Putamen (tissue), 1 donor: ENCODE data around the gene KCNH6.

Experiments
- DNase-seq: peaks from one replicate; pipeline ENCODE4 v3.0.0-alpha.2; 2016; ENCODE audit warnings: low spot score

Gene KCNH6

DNA sequence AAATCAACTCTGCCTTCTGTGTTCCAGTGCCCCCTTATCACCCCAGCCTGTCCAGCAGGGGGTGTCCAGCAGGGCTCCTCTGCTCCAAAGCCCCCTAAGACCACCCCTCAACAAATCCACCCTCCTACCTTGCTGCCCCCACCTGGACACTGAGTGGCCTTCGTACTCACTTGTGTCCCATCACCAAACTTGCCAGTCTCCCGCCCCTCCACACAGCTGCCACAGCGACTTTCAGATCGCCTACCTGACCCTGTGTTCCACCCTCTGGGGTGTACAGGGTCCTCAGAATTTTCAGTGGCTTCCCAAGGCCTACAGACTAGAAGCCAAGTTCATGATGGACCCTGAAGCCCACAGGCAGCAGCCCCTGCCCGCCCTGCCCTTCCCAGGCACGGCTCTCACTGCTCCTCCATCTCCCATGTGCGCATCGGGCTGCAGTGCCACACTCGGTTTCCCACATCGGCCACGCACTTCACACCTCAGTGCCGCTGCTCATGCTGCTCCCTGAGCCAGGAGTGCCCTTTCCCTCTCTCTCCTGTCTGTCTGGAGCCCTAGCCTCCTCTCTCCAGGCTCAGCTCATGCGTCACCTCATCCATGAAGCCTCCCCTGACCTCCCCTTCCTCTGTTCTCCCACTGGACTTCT is 11.8 kb downstream of the KCNH6 start:
- no peak for DNase-seq

DNA sequence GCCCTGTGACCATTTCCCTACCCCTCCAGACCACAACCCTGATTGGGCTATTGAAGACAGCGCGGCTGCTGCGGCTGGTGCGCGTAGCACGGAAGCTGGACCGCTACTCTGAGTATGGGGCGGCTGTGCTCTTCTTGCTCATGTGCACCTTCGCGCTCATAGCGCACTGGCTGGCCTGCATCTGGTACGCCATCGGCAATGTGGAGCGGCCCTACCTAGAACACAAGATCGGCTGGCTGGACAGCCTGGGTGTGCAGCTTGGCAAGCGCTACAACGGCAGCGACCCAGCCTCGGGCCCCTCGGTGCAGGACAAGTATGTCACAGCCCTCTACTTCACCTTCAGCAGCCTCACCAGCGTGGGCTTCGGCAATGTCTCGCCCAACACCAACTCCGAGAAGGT is 12.5 kb downstream of the KCNH6 start:
- DNase-seq: no peak

- DNase-seq: no peak
These were observed 13.8 kb downstream of the KCNH6 start for GRCh38 chr17:63537001-63537400.

GRCh38 chr17:63537991-63538692 is 15.0 kb downstream of the KCNH6 start:
- no peak for DNase-seq

DNA sequence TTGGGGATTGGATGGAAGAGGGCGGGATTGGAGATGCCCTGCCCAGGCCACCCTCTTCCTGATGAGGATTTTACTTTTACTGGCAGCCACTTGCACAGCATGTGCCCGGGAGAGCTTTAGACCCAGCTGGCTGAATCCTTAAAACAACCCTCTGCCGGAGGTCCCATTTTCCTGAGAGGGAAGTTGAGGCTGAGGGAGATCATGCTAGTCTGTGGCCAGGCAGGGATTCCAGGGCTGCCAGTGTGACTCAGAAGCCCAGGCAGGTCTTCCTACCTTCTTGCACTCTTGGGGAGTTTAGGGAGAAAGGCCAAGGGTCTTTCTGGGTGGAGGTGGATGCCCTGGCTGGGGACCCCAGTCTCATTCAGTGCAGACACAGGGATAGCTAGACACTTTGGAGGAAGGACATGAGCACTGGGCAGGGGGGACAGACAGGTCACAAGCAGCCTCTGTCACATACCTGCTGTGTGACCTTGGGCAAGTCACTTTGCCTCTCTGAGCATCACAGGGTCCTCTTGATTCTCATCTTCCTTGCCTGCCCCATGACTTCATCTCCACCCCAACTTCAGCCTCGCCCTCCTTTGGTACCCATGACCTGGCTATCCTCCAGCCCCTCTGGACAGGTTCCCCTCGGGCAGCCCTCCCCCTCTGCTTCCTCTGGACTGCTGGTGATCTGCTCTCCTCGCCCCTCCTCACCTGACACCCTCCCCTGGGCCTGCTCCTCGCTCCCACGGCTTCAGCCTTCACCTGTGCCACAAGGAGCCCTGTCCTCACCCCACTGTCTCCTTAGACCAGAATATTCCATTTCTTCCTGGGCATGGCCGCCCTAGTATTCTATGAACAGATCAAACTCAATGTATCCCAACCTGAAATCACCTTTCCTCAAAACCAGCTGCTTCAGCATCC is 15.8 kb downstream of the KCNH6 start:
- no peak for DNase-seq

- DNase-seq: no peak
These were observed 17.4 kb downstream of the KCNH6 start for GRCh38 chr17:63540590-63540989.

GRCh38 chr17:63542218-63542545 is 19.0 kb downstream of the KCNH6 start:
- DNase-seq: no peak

DNA sequence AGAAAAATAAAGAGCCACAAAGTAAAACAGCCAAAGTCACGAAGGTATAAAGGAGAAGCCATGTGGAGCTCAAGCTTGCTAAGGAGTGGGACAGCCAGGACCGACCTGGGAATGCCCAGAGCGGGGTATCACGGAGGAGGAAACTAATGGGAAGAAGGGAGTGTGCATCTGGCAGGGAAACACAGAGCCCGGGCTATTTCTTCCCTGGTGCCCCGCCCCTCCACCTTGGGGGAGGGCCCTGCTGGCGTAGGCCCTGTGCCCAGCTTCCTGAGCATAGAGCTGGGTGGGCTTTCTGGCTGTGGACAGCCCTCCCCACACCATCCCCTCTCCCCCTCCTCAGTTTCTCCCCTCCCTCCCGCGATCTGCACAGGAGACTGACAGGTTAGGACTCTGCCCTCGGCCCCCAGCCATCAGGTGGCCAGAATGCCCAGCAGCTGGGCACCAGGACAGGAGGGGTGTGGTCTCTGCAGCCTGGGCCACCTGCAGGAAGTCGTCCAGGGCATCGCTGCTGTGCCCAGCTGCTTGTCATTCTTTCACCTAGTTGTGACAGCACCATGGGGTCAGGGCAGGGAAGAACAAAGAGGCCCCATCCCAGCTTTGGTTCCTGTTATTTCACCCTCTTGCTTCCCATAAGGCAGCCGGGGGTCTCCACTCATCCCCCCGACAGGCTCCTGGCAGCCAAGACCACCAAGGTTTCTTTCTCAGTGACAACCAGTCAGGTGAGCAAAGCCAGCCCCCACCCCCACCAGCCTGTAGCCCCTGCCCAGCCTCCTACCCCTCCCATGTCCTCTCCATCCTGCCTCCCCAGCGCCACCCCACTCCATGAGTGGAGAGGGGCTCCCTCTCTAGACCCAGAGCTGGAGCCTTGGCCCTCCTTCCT is 20.0 kb downstream of the KCNH6 start:
- DNase-seq: no peak

DNA sequence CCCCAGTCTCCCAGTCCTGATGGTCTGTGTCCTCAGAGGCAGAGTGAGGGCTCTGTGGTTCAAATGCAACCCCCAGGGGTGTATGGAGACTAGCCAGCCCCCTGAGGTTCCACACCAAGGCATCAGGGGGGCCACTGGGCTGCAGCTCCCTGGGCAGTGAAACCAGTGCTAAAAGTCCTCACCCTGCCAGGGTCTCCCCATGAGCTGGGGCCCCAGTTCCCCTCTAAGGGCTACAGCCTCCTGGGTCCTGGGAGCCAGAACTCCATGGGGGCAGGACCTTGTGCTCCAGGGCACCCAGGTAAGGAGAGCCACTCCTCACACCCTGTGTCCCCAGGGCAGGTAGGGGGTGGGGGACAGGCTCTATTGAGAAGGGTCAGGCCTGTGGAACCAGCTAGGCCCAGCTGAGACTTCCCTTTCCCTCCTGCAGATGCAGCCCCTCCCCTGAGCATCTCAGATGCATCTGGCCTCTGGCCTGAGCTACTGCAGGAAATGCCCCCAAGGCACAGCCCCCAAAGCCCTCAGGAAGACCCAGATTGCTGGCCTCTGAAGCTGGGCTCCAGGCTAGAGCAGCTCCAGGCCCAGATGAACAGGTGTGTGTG is 20.8 kb downstream of the KCNH6 start:
- no peak for DNase-seq

DNA sequence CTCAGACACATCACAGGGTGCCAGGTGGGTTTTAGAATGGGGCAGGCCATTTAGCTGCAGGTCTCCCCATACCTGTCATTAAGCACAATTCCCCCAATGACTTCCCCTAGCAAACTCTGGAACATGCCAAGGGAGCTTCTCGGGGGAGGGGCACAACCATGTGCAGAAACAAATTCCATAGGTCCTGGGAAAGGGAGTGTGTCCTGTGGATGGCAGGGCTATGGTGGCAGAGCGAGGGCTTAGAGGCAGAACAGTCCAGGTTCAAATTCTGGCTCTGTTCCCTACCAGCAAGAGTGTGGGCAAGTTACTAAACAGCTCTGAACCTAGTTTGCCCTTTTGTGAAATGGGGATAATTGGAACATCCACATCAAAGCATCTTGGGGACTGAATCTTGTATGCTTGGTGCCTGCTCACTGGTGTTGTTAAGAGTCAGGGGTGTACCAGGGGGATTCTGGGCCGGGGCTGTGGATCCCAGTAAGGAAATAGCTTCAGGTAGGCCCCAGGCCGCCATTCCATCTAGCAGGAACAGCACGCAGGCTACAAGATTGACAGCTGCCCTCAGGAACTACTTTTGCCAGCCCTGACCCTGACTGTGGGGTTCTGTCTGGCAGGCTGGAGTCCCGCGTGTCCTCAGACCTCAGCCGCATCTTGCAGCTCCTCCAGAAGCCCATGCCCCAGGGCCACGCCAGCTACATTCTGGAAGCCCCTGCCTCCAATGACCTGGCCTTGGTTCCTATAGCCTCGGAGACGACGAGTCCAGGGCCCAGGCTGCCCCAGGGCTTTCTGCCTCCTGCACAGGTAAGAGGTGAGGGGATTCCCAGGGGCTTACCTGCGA is 21.5 kb downstream of the KCNH6 start:
- no peak for DNase-seq

DNA sequence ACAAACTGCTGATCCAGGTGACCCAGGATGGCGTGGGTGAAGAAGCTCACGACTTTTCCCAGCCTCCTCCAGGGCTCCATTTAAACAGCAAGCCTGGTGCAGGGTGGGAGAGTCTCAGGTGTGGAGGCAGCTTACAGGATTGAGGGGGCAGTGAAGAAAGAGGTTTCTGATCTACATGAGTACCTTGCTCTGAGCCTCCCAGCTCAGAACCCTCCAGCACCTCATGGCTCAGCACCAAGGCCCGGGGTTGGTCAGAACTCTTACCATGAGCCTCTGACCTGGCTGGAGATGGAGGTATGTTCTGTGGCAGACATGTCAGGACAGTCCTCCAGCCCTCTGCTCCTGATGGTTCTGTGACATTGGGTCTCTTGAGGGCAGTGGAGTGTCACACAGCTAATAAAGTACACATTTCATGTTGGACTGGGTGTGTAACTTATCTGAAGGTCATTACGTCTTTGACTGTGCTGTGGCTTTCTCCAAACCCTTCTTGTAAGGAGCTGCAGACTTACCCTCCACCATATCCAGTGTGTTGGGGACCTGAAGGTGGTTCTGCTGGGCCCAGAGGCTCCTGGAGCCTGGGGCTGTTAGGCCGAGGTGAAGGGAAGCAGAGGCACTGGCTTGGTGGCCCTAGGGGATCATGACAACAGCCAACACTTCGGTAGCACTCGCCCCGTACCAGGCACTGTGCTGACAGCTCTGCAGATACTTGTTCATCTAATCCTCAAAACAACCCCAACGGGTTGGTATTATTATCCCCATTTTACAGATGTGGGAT is 23.3 kb downstream of the KCNH6 start:
- DNase-seq: peak; percentile 13

DNA sequence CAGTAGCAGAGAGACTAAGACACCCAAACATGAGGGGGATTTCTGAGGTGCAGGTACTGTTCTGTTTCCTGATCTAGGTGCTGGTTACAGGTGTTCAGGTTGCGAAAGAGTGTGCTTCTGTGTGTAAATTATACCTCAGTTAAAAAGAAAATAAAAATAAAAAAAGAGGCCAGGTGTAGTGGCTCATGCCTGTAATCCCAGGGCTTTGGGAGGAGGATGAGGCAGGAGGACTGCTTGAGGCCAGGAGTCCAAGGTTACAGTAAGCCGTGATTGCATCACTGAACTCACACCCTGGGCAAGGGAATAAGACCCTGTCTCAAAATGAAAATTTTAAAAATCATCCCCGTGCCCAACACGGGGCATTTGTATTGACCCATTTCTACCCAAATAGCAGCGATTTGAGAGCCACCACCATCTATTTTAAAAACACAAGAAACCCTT is 23.9 kb downstream of the KCNH6 start:
- DNase-seq: no peak

- no peak for DNase-seq
These were observed 26.3 kb downstream of the KCNH6 start for GRCh38 chr17:63549289-63549945.

DNA sequence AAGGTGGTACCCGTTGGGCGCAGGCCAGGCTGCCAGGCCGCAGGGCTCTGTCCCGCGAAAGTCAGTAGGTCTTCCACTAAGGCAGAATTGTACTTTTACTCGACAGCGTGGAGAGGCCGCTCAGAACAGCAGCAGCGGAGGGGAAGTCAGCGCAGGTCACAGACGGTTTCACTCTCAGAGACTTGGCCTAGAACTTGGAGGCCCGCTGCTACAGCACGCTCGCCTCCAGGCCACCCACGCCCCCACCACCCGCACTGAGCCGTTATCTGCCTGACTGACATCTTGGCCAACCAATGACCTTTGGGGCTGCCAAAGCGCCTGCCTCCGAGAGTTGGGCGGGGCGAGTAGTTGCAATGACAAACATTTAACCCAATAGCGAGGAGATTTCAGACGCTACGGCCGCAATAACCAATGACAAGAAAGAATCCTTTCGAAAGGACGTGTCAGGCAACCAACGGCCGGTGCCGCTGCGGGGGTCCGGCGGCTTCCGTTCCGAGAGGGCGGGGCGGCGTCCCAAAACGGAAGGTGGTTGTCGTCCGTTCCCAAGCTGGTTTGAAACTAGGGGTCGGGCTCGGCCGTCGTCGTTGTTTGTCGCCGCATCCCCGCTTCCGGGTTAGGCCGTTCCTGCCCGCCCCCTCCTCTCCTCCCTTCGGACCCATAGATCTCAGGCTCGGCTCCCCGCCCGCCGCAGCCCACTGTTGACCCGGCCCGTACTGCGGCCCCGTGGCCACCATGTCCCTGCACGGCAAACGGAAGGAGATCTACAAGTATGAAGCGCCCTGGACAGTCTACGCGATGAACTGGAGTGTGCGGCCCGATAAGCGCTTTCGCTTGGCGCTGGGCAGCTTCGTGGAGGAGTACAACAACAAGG is 27.0 kb downstream of the KCNH6 start, which contains the start of gene DCAF7:
TSS of gene DCAF7 (plus strand) at position 532 of the 871 bp plus-strand sequence. CDS start at position 733, 201 bp downstream.
- peak; percentile 100 for DNase-seq

DNA sequence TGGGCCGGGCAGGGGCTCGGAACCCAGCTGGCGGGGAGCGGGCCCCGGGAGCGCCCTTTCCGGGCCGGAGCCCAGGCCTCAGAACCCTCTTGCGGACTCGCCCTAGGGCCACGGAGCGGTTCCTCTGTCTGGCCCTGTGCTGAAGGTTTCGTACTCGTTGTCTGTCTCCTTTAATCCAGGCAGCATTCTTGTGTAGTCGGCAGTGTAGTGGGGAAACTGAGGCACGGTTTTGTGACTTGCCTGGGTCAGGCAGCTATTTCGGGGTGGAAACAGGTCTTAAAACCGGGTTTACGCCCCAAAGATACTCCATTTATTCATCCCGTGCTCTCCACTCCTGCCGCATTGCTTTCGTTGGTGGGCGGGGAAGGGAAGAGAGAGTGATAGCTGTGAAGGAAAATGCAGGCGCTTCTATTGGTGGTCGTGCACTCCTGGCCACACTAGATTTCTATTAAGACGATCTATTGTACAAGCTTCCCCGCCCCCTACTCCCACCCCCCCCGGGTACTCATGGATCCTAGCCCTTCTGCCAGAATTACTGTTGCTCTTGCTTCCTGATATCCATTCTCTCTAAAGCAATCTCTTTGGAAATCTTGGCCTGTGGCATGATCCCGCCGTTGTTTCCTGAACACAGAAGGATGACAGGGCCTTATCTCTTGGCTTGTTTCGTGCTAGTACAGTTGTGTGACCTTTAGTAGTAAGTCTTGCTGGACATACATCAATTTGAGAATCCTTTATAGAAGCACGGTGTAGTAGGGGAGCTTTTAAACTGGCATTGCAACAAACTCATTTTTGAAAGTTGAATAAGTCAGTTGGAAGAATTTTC is 27.9 kb downstream of the KCNH6 start:
- no peak for DNase-seq

DNA sequence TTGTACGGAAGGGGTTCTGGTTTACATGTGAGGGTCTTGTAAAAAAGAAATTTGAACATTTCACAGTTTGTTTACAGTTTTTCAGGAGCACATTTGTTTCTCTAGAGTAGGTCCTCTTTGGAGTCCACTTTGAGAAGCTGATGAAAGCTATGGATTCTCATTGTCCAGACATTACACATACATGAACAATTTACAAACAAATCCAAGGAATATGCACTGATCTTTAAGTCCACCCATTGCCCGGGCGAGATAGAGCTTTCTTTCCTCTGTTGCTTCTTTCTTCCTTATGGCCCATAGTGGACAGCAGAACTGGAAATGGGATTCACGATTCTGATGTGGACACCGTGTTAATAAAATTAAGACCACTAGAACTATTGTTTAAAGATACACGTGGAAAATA is 29.1 kb downstream of the KCNH6 start:
- no peak for DNase-seq

GRCh38 chr17:63555500-63556156 is 32.5 kb downstream of the KCNH6 start:
- no peak for DNase-seq
